Measurements from ENCODE around the gene PTPRN2.

Gene PTPRN2

GRCh38 chr7:157522954-157523353 lies 1064.7 kb downstream of the PTPRN2 start:
- DNase-seq, result no peak

GRCh38 chr7:157522189-157522588 lies 1065.4 kb downstream of the PTPRN2 start:
- no peak for DNase-seq

- no peak for DNase-seq
Observed at GRCh38 chr7:157521752-157522151, 1065.9 kb downstream of the PTPRN2 start.

- DNase-seq, result no peak
Observed at GRCh38 chr7:157521061-157521731, 1066.4 kb downstream of the PTPRN2 start.

GRCh38 chr7:157520249-157520648 lies 1067.4 kb downstream of the PTPRN2 start:
- no peak for DNase-seq

GRCh38 chr7:157519798-157520244 lies 1067.8 kb downstream of the PTPRN2 start:
- DNase-seq, result no peak

GRCh38 chr7:157519246-157519645 lies 1068.4 kb downstream of the PTPRN2 start:
- no peak for DNase-seq

GRCh38 chr7:157518514-157519175 lies 1069.0 kb downstream of the PTPRN2 start:
- DNase-seq, result no peak

- no peak for DNase-seq
Observed at GRCh38 chr7:157517782-157518513, 1069.7 kb downstream of the PTPRN2 start.

- no peak for DNase-seq
Observed at GRCh38 chr7:157516911-157517781, 1070.5 kb downstream of the PTPRN2 start.

- no peak for DNase-seq
Observed at GRCh38 chr7:157516311-157516710, 1071.3 kb downstream of the PTPRN2 start.

GRCh38 chr7:157515342-157516041 lies 1072.1 kb downstream of the PTPRN2 start:
- no peak for DNase-seq

- DNase-seq, result no peak
Observed at GRCh38 chr7:157514746-157515145, 1072.9 kb downstream of the PTPRN2 start.

GRCh38 chr7:157514306-157514705 lies 1073.3 kb downstream of the PTPRN2 start:
- no peak for DNase-seq

GRCh38 chr7:157513682-157514081 lies 1073.9 kb downstream of the PTPRN2 start:
- DNase-seq, result no peak

GRCh38 chr7:157513162-157513621 lies 1074.4 kb downstream of the PTPRN2 start:
- no peak for DNase-seq

- no peak for DNase-seq
Observed at GRCh38 chr7:157509226-157509625, 1078.4 kb downstream of the PTPRN2 start.

- DNase-seq, result no peak
Observed at GRCh38 chr7:157508477-157508881, 1079.1 kb downstream of the PTPRN2 start.

GRCh38 chr7:157507987-157508386 lies 1079.6 kb downstream of the PTPRN2 start:
- DNase-seq, result no peak

- DNase-seq, result no peak
Observed at GRCh38 chr7:157506268-157506667, 1081.4 kb downstream of the PTPRN2 start.

GRCh38 chr7:157505646-157506045 lies 1082.0 kb downstream of the PTPRN2 start:
- no peak for DNase-seq

- DNase-seq, result no peak
Observed at GRCh38 chr7:157503229-157503628, 1084.4 kb downstream of the PTPRN2 start.
